NCI-H1092 (cell line): ENCODE data around the gene MAP3K5.
"Not testable (repeated sequence)": the region's sequence is repeated elsewhere in the genome, so short reads cannot be mapped to it uniquely, and the experiment has no call there.

Experiments
- DNase-seq: peaks from one replicate; lab custom pipeline; 2025; lab: John Stamatoyannopoulos, UW

MAP3K5 gene

DNA sequence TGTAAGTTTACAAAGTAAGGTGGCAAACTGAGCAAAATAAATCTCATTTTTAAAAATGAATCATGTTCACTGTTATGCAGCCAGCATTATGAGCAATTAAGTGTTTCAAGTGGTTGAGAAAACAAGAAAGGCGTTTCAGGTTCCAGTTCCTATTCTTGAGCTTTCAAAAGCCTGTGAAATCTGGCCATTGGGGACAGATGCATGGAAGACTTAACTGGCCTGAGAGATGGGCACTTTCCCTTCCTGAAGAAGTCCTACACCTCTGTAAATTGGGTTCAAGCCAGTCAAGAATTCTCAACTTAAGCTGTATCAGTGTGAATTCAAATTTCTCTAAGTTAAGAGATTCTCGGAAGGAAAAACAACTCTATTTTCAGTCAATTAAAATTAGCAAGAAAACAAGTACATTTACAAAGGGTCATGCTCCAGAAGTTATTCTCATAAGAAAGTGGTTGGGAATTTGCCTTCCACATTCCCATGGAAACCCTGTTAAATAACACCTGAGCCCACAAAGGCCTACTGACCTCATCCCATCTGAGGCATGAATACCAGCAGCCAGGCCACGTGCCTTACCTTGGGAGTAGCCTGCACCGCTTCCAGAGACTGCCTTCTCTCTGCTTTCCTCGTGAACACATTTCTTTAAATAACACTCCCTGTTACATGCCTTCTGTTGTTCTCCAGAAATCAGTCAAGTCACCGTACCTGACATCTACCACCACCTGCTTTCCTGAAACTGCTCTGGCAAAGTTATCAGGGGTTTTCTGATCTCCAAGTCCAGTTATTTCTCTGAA lies 19.4 kb downstream of the MAP3K5 start:
- DNase-seq, result no peak

DNA sequence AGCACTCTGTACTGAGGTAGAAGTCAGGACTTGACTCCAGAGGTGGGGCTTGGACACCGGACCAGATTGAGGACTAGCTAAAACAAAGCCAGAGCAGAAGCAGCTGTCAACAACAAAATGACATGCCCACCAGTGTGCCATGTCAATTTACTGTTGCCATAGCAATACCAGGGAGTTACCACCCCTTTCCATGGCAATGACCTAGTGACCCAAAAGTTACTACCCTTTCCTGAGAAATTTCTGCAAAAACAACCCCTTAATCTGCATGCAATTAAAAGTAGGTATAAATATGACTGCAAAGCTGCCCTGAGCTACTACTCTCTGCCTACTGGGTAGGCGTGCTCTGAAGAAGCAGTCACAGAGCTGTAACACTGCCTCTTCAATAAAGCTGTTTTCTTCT lies 21.0 kb downstream of the MAP3K5 start:
- DNase-seq, result no peak

DNA sequence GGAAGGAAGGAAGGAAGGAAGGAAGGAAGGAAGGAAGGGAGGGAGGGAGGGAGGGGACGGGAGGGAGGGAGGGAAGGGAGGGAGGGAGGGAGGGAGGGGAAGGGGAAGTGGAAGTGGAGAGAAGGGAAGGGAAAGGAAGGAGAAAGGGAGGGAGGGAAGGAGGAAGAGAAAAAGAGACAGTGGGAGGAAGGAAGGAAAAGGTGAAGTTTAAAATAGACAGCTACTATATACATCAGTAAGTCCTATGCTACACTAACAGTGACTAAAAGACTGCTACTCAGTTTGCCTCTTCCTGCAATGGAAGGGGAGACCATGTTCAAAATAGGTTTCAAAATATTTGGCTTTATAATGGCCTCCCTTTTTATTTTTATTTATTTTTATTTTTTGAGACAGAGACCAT lies 22.5 kb downstream of the MAP3K5 start:
- DNase-seq, result no peak

DNA sequence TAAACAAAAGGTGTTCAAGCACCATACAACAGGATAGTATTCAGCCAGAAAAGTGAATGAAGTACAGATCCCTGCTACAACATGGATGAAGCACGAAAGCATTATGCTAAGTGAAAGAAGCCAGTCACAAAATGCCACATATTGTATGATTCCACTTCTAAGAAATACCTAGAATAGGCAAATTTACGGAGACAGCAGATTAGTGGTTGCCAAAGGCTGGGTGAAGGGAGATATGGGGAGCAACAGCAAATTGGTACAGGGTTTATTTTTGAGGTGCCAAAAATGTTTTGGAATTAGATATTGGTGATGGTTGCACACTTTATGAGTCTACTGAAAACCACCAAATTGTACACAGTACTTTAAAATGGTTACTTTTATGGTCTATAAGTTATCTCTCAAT lies 23.2 kb downstream of the MAP3K5 start:
- DNase-seq, result no peak

DNA sequence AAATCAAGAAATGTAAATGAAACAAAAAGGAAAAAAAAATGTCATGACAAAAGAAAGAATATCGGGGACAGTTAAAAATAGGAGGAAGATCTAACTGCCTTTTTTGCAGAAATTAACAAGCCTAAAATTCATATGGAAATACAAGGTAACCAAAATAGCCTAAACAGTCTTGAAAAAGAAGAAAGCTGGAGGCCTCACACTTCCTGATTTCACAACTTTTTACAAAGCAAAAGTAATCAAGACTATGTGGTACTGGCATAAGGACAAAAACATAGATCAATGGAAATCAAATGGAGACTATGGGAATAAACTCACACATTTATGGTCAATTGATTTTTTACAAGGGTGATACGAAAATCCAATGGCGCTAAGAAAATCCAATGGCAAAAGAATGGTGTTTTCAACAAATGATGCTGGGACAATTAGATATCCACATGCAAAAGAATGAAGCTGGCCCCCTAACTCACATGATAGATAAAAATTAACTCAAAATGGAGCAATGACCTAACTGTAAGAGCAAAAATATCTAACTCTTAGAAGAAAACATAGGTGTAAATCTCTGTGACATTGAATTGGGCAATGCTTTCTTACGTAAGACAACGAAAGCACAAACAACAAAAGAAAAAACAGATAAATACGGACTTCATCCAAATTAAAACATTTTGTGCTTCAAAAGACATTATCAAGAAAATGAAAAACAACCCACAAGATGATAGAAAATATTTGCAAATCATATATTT lies 24.5 kb downstream of the MAP3K5 start:
- no peak for DNase-seq

DNA sequence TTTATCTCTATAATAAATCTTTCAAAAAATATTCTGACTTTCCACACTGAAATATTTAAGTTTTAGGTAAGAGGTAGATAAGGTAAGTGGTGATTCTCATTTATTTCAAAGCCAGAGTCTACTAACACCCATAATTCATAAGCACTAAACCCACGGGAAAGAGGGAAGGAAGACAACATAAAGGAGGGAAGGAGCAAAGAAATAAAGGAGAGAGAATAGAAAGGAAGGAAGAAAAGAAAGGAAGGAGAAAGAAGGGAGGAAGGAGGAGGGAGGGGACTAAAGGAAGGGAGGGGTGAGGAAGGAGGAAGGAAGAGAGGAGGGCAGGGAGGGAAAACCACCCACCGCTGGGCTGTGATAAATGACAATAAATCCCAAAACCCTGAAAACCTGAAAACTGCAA lies 25.2 kb downstream of the MAP3K5 start:
- DNase-seq, result no peak

DNA sequence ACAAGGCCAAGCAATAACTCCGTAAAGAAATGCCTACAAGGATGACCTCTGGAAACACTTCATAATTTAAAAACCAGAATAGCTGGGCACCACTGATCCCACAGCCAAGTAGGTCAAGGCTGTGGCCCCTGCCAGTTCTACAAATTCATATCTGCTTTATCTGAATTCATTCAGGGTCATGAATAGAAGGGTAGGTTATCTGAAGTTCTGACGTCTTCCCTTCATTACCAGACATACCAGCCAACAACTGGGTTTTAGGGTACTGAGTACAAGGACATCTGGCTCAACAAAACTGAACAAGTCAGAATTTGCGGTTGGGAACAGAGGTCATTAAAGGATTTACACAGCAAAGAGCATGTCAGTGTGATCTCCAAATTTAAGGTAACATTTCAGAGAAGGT lies 26.0 kb downstream of the MAP3K5 start:
- DNase-seq, result no peak

DNA sequence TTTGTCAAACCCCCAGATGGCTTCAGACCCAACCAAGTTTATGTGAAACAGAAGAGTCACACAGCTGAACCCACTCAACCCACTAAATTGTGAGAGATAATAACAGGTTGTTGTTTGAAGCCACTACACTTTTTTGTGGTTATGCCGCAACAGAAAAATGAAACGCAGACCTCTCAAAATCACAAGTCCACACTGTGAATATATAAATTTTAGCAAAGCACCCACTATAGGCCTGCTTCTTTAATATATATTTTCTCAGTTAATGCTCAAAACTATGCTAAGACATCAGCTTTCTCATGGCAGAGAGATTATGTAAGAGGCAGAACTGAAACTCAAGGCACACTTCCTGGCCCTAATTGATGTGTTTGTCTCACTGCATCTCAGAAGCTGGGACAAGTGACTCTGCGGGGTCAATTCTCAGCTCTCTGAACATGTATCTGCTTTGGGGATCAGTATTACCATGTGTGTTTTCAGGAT lies 27.7 kb downstream of the MAP3K5 start:
- DNase-seq, result no peak

DNA sequence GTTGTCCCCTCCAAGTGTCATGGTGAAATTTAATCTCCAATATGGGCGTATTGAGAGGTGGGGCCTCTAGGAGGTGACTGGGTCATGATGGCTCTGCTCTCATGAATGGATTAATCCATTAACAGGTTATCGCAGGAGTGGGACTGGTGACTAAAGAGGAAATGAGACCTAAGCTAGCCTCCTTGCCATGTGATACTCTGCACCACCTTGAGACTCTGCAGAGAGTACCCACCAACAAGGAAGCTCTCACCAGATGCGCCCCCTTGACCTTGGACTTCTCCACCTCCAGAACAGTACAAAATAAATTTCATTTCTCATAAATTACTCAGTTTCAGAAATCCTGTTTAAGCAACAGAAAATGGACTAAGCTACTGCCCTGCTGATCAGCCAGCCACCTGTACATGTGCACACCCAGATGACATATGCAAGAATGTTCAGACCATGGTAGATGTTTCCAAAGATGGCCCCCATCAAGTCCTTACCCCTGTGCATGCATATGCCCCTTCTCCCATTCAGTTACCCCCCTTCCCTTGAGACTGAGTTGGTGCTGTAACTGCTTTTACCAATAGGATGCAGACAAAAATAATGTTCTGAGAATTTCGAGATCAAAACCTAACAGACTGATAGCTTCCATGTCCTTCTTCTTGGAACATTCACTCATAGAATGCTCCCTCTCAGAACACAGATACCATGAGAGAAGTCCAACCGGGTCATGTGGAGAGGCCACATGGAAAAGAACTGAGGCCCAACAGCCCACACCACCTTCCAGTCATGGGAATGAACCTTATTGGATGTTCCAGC lies 28.4 kb downstream of the MAP3K5 start:
- DNase-seq, result no peak

DNA sequence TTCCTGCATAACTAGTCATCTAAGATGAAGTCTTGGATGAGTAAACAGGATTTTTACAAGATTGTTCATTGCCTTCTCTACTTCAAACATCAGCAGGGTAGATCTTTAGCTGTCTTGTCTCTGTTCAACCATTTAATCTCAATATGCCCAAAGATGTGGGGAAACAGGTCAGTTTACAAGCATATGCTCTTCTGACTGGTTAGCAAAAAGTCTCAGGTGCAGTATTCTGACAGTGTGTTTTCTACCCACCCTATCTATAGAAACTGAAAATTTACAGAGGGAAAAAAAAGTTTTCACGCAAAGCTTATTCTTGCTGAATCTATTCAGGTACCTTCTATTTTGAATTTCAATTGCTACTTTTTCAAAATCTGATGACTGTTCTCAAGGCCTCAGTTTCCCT lies 29.0 kb downstream of the MAP3K5 start:
- DNase-seq, result no peak

DNA sequence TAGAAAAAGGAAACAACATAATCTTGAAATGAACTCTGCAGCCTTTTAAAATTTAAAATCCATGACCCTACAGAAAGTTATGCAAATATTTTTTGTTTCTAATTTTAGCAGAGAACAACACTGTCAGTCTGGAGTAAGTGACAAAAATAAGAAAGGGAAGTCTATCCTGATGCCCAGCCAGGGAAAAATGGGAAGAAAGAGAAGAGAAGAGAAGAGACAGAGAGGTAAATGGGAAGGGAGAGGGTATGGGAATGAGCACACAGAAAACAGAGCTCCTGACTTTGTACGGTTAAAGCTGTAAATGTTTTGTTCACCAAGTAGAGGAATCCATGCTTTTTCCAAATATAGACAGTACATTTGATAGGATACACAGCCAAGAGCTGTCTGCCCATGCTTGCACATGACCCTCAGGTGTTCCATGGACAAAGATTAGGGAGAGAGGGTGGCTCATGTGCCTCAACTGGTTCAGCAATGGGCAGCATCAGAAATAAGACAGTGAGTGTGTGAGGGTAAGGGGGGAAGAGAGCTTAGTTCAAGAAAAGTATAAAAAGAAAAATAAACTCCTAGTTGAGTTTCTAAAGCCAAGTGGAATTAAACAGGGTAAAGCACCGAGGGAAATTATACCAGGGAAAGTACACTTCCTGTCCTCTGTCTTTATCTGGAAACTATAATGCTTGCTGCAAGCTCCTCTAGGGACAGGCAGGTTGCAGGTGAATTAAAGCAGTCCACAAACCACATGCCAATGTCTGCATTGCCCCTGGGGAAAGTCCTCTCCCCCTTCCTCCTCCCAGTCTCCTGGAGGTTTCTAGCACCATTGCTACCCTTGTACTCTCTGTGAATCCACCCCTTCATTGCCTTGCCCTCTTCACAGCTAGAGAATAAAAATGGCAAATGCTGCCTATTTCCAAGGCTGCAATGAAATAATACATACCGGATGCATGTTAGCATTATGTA lies 30.0 kb downstream of the MAP3K5 start:
- no peak for DNase-seq

DNA sequence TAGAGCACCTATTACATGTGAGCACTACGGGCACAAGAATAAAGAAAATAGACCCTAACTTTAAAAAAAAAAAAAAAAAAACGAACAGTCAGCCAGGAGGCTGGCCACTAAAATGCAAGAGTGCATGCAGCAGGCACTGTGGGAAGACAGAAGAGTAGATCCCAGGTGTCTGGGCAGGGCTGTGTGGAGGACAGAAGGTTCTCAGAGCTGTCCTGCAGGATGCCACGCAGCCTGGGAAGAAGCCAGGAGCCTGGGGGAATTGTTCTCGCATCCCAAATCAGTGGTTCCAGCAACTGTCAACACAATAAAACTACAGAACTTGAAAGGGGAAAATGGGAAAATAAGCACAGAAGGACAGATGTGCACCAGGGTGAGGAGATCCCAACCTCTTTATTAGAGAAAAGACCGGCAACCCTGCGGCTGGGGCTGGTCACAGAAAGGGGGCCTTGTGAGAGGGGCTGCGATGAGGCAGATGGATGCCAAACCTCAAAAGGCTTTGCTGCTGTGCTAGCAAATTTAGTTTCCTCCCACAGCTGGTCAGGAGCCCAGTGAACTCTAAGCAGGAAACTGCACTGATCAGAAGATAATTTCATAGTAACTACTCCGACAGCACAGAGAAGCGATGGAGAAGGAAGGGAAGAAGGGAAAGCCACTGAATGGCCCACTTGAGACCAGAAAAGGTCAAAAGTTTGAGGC lies 30.9 kb downstream of the MAP3K5 start:
- no peak for DNase-seq

DNA sequence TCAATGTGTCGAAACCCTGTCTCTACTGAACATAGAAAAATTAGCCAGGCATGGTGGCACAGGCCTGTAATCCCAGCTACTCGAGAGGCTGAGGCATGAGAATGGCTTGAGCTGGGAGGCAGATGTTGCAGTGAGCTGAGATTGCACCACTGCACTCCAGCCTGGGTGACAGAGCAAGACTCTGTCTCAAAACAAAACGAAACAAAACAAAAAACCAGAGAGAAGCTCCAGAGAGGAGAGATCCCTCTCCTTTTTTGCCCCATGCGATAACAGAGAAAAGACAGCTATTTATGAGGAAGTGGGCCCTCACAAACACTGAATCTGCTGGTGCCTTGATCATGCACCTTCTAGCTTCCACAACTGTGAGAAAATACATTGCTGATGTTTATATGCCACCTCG lies 31.5 kb downstream of the MAP3K5 start:
- not testable (repeated sequence) for DNase-seq

DNA sequence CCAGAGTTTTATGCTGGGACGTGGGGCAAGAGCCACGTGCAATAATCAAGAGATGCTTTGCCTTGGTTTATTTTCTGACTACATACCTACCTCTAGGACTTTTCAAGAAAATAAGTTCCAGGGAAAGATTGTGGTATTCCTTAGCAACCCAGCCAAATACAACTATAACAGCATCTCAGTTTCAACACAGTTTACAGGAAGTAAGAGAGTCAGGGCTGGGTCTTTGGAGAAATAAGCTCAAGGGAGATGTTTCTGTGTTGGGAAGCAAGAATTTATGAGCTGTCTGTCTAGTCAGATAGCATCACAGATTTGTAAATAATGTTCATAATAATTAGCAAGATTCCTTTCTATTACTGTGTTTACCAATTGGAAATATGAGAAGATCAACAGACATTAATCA lies 35.1 kb downstream of the MAP3K5 start:
- no peak for DNase-seq

DNA sequence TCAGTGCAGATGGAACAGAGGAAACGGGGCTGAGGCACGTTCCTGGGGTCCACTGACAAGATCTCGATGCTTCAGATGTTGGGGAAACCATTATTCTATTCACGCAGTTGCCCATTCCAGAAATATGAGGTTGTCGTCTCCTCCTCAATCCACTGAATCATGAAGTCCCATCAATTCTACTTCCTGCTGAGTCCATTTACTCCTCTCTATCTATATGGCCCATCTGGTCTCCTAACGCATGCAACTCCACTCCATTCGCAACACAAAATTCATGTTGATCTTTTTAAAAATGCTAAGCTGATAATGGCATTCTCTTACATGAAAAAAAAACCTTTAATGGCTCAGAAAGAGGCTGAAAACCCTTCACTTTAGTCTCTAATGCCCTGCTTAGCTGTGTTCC lies 37.5 kb downstream of the MAP3K5 start:
- DNase-seq, result no peak

DNA sequence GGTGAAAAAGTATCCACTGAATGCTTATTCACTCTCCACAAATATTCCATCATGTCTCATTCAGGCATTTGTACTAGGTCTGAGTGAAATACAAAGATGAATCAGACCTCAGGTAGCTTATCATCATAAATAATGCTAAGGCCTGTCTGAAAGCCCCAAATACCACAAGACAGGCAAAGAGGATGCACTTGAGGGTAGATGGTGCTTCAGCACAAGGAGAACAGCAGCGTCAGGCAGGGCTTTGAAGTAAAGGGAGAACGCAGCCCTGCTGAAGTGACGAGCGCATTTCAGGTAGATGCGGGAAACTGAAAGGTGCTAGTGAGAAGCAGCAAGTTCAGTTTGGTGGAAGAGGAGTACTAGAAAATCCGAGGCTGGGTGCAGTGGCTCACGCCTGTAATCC lies 38.7 kb downstream of the MAP3K5 start:
- no peak for DNase-seq

DNA sequence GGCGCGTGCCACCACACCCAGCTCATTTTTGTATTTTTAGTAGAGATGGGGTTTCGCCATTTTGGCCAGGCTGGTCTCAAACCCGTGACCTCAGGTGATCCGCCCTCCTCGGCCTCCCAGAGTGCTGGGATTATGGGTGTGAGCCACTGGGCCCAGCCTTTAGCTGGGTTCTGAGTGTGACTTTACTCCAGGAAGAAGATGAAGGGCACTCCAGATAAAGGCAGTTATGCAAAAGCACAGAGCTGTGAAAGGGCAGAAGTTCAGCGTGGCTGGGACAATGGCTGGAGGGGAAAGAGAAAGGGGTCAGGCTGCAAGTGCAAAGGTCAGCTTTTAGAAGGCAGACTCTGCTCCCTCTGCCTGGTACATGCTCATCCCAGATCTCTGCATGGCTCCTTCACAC lies 39.7 kb downstream of the MAP3K5 start:
- DNase-seq, result no peak

DNA sequence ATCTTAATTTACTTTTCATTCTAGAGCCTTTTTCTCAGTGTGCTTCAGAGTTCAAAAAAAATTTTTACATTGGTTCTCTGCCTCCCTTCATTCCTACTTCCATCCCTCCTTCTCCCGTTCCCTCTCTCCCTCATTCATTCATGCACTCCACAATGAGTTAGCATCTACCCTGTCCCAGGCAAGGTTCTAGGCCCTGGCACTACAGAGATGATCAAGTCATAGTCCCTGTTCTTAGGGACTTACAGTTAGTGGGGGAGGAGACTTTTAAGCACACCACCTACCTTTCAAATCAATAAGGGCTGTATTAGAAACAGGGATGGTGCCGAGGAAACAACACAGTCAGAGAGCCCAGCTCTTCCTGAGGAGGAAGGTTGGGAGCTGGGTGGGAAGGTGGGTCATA lies 40.3 kb downstream of the MAP3K5 start:
- DNase-seq, result no peak

DNA sequence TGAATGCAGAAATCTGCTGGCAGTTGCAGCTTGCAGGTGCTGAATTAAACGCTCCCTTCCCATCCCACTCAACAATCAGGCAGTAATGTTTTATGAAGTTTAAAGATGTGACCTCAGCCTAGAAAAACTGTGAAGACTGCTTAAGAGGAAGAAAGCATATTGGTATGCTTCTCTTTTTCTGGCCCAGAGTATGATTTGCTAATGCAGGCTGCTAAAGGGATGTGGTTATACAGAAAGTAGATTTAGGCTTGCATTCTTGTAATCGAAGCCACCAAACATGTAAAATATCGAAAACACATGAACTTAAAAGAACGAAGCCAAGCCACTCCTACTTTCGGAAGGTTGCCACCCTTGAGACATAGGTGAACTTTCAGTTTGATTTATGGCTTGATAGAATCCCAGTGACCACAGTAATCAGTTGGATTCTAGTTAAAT lies 40.7 kb downstream of the MAP3K5 start:
- DNase-seq, result no peak

DNA sequence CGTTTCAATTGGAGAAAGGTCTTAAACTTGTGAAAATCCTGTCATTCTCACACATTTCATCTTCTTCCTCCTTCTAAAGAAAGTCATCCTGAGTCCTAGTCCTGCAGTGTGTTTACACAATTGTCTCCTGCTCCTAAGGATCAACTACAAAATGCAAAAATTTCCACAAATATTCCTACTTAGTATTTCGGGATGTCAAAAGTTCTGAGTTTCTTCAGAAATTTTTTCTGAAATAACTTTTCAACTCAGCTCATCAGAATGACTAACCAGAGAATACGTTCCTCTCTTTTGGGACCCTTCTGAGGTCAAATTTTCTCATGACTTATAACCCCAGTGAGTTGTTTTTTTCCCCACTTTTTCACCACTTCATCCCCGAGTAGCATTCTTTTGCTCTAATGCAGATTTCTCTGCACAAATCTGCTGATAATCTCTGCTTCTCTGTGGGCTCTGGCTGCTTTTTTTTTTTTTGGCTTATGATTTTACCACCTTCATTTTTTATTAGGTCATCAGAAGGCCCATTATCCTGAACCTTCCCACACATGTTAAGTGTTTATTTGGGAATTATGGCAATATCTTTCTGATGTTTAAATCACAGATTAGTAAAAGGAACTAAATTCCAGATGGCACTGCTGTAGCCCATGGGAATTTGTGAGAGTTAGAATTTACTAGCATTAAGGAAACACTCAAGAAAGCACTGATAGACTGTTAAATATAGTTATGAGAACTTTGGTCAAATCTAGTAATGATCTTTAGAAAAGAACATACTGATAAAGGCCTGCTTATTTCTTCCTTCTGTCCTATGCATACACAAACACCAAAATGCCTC lies 41.4 kb downstream of the MAP3K5 start:
- DNase-seq, result no peak
